Spleen (tissue), 11 donors: ENCODE measurements around the gene TENM4. TPM values are rescaled to one million over a fixed set of nuclear protein-coding genes. Genes with fewer than 3 reads are reported as not detected.

Experiments
- DNase-seq: peaks from one replicate; pipeline ENCODE4 v3.0.0-alpha.2; 2020
- H3K27ac ChIP-seq, 8 donors: fragments of 200-600 bp; sonication (generic) in 7 of 8; 1 replicate in 4 of 8; 2 replicates in 4 of 8; pipeline versions ENCODE4 v1.5.0 to v1.8.0; 2016 to 2021; ENCODE audit warnings: inconsistent platforms in 4 of 8, mild to moderate bottlenecking in 4 of 8, moderate library complexity in 1 of 8
- H3K27me3 ChIP-seq, 7 donors: fragments of 200-600 bp; sonication (generic) in 6 of 7; replicated peaks in 1 of 7; 1 replicate in 4 of 7; 2 replicates in 3 of 7; pipeline versions ENCODE4 v1.5.0 to v1.8.0; 2016 to 2021; ENCODE audit warnings: inconsistent platforms in 3 of 7, mild to moderate bottlenecking in 1 of 7
- H3K36me3 ChIP-seq, 6 donors: fragments of 200-600 bp; sonication (generic) in 5 of 6; 1 replicate in 4 of 6; 2 replicates in 2 of 6; pipeline versions ENCODE4 v1.5.0 to v1.8.0; 2016 to 2021; ENCODE audit warnings: inconsistent platforms in 2 of 6
- H3K4me1 ChIP-seq, 6 donors: fragments of 200-600 bp; sonication (generic) in 5 of 6; 1 replicate in 3 of 6; 2 replicates in 3 of 6; pipeline versions ENCODE4 v1.5.0 to v1.8.0; 2016 to 2021; ENCODE audit warnings: inconsistent platforms in 3 of 6
- H3K4me3 ChIP-seq, 8 donors: fragments of 200-600 bp; sonication (generic) in 7 of 8; 1 replicate in 4 of 8; 2 replicates in 4 of 8; pipeline versions ENCODE4 v1.5.0 to v1.8.0; 2016 to 2021; ENCODE audit warnings: inconsistent platforms in 4 of 8, mild to moderate bottlenecking in 4 of 8, moderate library complexity in 2 of 8
- H3K9me3 ChIP-seq, 8 donors: fragments of 200-600 bp; sonication (generic) in 7 of 8; 1 replicate in 4 of 8; 2 replicates in 4 of 8; pipeline versions ENCODE4 v1.5.0 to v1.8.0; 2016 to 2021; ENCODE audit warnings: inconsistent platforms in 4 of 8
- CTCF ChIP-seq, 11 experiments: fragments of 200-600 bp in 7 of 11; fragments of 450-650 bp in 4 of 11; sonication (generic) in 4 of 11; IDR thresholded peaks in 8 of 11; conservative IDR thresholded peaks in 3 of 11; 1 replicate in 7 of 11; 2 replicates in 4 of 11; pipeline versions ENCODE4 v1.4.0 to v1.8.0; 2016 to 2021; ENCODE audit warnings: antibody characterized with exemption in 11 of 11, inconsistent platforms in 4 of 11, mild to moderate bottlenecking in 1 of 11
- POLR2A ChIP-seq, 3 donors: fragments of 450-650 bp; IDR thresholded peaks; one replicate each; pipeline ENCODE4 v1.5.1; 2017; ENCODE audit warnings: antibody characterized with exemption in 3 of 3, mild to moderate bottlenecking in 1 of 3
- POLR2AphosphoS5 ChIP-seq, 3 donors: sonication (generic); formaldehyde crosslinking; IDR thresholded peaks; one replicate each; pipeline ENCODE4 v1.5.1; 2017; ENCODE audit warnings: antibody characterized with exemption in 3 of 3
- WGBS, 5 donors: extraction: QIAGEN DNeasy Blood & Tissue Kit in 3 of 5; methylation state at CpG; one replicate each; pipeline versions ENCODE4 v1.1.5 to v1.1.7; 2013 to 2018; 5-methylcytosine and 5-hydroxymethylcytosine counted together
- intact Hi-C: fragments of 100-400 bp; cut with DNase I; formaldehyde crosslinking; loops from one replicate; pipeline ENCODE4 v1.15.0; 2023; ENCODE audit warnings: low total_unique reads
- polyA plus RNA-seq, 3 donors: library from polyadenylated mRNA; stranded (reverse); fragments of 200-250 nt; gene quantifications; one replicate each; pipeline ENCODE4 v1.2.1, GENCODE V29; 2013
- total RNA-seq, 7 donors: library from RNA; depleted of rRNA in 3 of 7; stranded (reverse); fragments of >200 nt in 3 of 7; fragmentation: NEBNext Ultra II Directional in 4 of 7; extraction: Animal tissue kit (Norgen Biotek cat#: 25700) in 4 of 7; gene quantifications; one replicate each; pipeline versions ENCODE4 v1.1.0 to v1.2.1, GENCODE V29; 2016 to 2021
- donor health status: healthy with polysubstance abuse.
- donor health status: DM: no; HTN: no; CAD: no; lungs with moderate emphysema.
- donor health status: DM: no; HTN: no; CAD: no.
- donor health status: Bipolar disorder and iron deficiency.
- donor health status: healthy.
- donor health status: DM: no; HTN: no; CAD: no.
- donor health status: DM: yes; HTN: yes; CAD: no.

TENM4 gene
- total and polyA plus RNA-seq, 10 donors = 0.09 to 4.5 (median 1.2) TPM

DNA sequence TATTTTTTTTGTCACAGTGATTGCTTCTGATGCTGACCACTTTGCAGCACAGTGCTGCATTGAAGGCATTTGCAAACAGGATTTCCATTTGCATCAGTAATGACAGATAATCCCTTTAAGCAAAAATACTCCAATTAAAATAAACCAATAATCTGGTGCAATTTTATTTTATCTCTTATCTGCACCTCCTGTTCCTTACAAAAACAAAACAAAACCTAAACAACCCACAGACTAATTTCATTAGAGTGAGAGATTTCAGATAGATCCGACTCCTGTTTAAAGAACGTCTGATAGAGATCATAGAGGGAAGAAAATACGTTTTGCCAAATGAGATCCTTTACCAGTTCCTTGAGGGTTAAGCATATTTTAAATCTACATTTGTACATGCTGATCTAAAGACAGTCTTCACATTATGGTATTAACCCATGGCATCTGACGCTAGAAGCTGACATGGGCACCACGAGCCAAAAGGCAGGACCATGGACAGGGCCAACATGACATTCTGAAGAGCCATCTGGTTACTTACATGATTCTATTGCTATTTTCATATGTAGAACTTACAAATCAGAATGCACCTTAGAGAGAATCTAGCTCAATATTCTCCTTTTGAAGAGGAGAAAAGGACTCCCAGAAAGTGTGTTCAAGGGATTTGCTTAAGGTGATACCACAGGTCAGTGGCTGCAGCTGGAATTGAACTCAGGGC is 580.0 kb downstream of the TENM4 start:
- Histone ChIP-seq H3K9me3 (no peaks in the 10 kb centered on the region), H3K4me1 (no peaks in the 10 kb centered on the region), H3K27me3 (peaks cover 0 to 12% (median 0%) of the 10 kb centered on the region in 7 donors), H3K27ac (no peak overlapping the region), H3K4me3 (no peak overlapping the region), H3K36me3 (no peaks in the 10 kb centered on the region)
- DNase-seq = no peak
- intact Hi-C loops = no loop called here
- 69 to 82% (median 74%) methylated on average over 5 of the region's 5 CpGs for WGBS, 5 donors
- TF ChIP-seq CTCF (IDR thresholded peaks at IDR 0.05 in 8 of 11, conservative IDR thresholded peaks at IDR 0.05 in 3 of 11) (no peak), POLR2AphosphoS5 (IDR thresholded peaks at IDR 0.05) (no peak), POLR2A (IDR thresholded peaks at IDR 0.05) (no peak)

DNA sequence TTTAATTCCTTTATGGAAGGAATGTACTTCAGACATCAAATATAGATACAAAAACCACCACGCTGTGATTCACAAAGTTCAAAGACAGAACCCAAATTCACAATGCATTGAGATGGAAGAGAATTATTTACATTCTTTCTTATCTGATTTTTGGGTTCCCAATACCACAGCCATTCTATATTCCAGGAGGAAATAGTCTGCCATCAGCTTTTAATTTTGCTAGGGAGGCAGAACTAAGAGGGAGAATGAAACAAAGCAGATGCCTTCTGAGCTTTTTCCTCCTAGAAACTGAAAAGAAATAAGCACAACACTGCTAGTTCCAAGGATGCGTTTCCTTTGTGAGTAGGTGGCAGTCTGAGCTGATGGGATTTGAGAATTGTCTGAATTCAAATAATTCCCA is 583.1 kb downstream of the TENM4 start:
- Histone ChIP-seq H3K9me3 (no peaks in the 10 kb centered on the region), H3K4me1 (no peaks in the 10 kb centered on the region), H3K4me3 (no peak overlapping the region), H3K27ac (no peak overlapping the region), H3K36me3 (no peaks in the 10 kb centered on the region), H3K27me3 (peaks cover 0 to 28% (median 0%) of the 10 kb centered on the region in 7 donors)
- TF ChIP-seq POLR2A (IDR thresholded peaks at IDR 0.05) (no peak), POLR2AphosphoS5 (IDR thresholded peaks at IDR 0.05) (no peak), CTCF (IDR thresholded peaks at IDR 0.05 in 8 of 11, conservative IDR thresholded peaks at IDR 0.05 in 3 of 11) (no peak)
- 73 to 84% (median 78%) methylated on average over 2 of the region's 2 CpGs for WGBS, 5 donors
- intact Hi-C loops = no loop called here
- no peak for DNase-seq

DNA sequence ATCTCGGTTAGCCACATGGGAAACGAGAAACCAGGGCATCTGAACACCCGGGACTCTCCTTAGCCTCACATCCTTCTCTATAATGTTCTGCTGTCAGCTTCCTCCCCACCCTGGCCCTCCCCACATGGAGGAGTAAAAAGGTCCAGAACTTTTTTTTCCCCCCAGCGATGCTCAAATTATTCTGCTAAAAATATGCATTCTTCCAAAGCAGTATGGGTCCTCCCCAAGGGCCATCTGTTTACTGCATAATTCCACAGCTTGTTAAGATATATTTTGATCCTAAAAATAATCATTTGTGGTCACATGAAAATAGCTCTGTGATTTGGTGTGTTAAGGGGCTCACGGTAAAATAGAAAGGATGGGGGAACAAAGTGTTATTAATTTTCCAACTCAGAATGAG is 584.6 kb downstream of the TENM4 start:
- WGBS, 5 donors = 59 to 75% (median 65%) methylated on average over 5 of the region's 5 CpGs
- H3K27ac ChIP-seq = no peak overlapping the region
- no peaks in the 10 kb centered on the region for H3K36me3 ChIP-seq
- intact Hi-C loops = no loop called here
- DNase-seq = no peak
- H3K4me3 ChIP-seq = no peak overlapping the region
- TF ChIP-seq POLR2A (IDR thresholded peaks at IDR 0.05) (no peak), CTCF (IDR thresholded peaks at IDR 0.05 in 8 of 11, conservative IDR thresholded peaks at IDR 0.05 in 3 of 11) (no peak), POLR2AphosphoS5 (IDR thresholded peaks at IDR 0.05) (no peak)
- no peaks in the 10 kb centered on the region for H3K9me3 ChIP-seq
- peaks cover 0 to 25% (median 0%) of the 10 kb centered on the region in 7 donors for H3K27me3 ChIP-seq
- H3K4me1 ChIP-seq = no peaks in the 10 kb centered on the region

- no peak overlapping the region for H3K27ac ChIP-seq
- TF ChIP-seq POLR2AphosphoS5 (IDR thresholded peaks at IDR 0.05) = no peak
- no peak for TF ChIP-seq CTCF (IDR thresholded peaks at IDR 0.05 in 8 of 11, conservative IDR thresholded peaks at IDR 0.05 in 3 of 11)
- TF ChIP-seq POLR2A (IDR thresholded peaks at IDR 0.05) = no peak
- no peaks in the 10 kb centered on the region for H3K9me3 ChIP-seq
- H3K36me3 ChIP-seq = no peaks in the 10 kb centered on the region
- intact Hi-C loops = no loop called here
- H3K4me1 ChIP-seq = no peaks in the 10 kb centered on the region
- no peak for DNase-seq
- H3K27me3 ChIP-seq = peaks cover 0 to 25% (median 0%) of the 10 kb centered on the region in 7 donors
- no peak overlapping the region for H3K4me3 ChIP-seq
Measured at GRCh38 chr11:78855116-78855515, 585.7 kb downstream of the TENM4 start.
